Neural cell (in vitro differentiated cells): Measurements from ENCODE around the gene GZMA. TPM values are rescaled to one million over a fixed set of nuclear protein-coding genes. Genes with fewer than 3 reads are reported as not detected.
"Not testable (repeated sequence)": the region's sequence is repeated elsewhere in the genome, so short reads cannot be mapped to it uniquely, and the experiment has no call there.

ENCODE experiments used
- H2AFZ ChIP-seq: fragments of 200-600, 300-800 bp; sonication (generic), shearing (Covaris generic); 2 replicates; pipeline ENCODE4 v1.6.0; 2014; ENCODE audit warnings: low read depth, mild to moderate bottlenecking, antibody characterized with exemption, low read length, moderate library complexity
- H3F3A ChIP-seq: fragments of 200-600 bp; shearing (Covaris generic); 2 replicates; pipeline ENCODE4 v1.6.1; 2016; ENCODE audit warnings: mild to moderate bottlenecking, moderate library complexity, mixed read lengths, antibody characterized with exemption, low read length; ENCODE audit not compliant: insufficient read depth, poor library complexity, severe bottlenecking
- H3K27ac ChIP-seq: fragments of 200-600, 300-800 bp; sonication (generic), shearing (Covaris generic); 2 replicates; pipeline ENCODE4 v1.5.1; 2014; ENCODE audit warnings: mild to moderate bottlenecking, low read length, moderate library complexity
- H3K27me3 ChIP-seq: fragments of 300-800, 200-600 bp; sonication (generic), shearing (Covaris generic); 2 replicates; pipeline ENCODE4 v1.6.0; 2014; ENCODE audit warnings: mild to moderate bottlenecking, low read depth, low read length, moderate library complexity; ENCODE audit not compliant: insufficient read depth
- H3K36me3 ChIP-seq: fragments of 300-800, 200-600 bp; sonication (generic), shearing (Covaris generic); 2 replicates; pipeline ENCODE4 v1.5.1; 2014; ENCODE audit warnings: mild to moderate bottlenecking, antibody characterized with exemption, low read length, moderate library complexity; ENCODE audit not compliant: insufficient read depth
- H3K4me2 ChIP-seq: fragments of 300-800, 200-600 bp; sonication (generic), shearing (Covaris generic); 2 replicates; pipeline ENCODE4 v1.6.0; 2014; ENCODE audit warnings: mild to moderate bottlenecking, low read length
- H3K4me3 ChIP-seq: fragments of 300-800, 200-600 bp; sonication (generic), shearing (Covaris generic); 2 replicates; pipeline ENCODE4 v1.5.1; 2014; ENCODE audit warnings: mild to moderate bottlenecking, low read length, moderate library complexity
- H3K79me2 ChIP-seq: fragments of 200-600 bp; shearing (Covaris generic); replicated peaks from 2 replicates; pipeline ENCODE4 v1.6.0; 2014; ENCODE audit warnings: mild to moderate bottlenecking, low read length, moderate library complexity; ENCODE audit not compliant: insufficient read depth
- H3K9ac ChIP-seq: fragments of 300-800, 200-600 bp; sonication (generic), shearing (Covaris generic); 2 replicates; pipeline ENCODE4 v1.6.1; 2016; ENCODE audit warnings: mild to moderate bottlenecking, low read length, mixed read lengths
- H3K9me2 ChIP-seq: fragments of 200-600 bp; shearing (Covaris generic); 2 replicates; pipeline ENCODE4 v1.6.1; 2016; ENCODE audit warnings: mild to moderate bottlenecking, low read length, mixed read lengths; ENCODE audit not compliant: insufficient read depth
- H3K9me3 ChIP-seq: fragments of 200-600, 300-800 bp; sonication (generic), shearing (Covaris generic); 2 replicates; pipeline ENCODE4 v1.6.1; 2016; ENCODE audit warnings: mild to moderate bottlenecking, mixed run types, low read length, moderate library complexity, mixed read lengths
- H4K20me1 ChIP-seq: fragments of 200-600 bp; shearing (Covaris generic); 2 replicates; pipeline ENCODE4 v1.6.1; 2016; ENCODE audit warnings: mild to moderate bottlenecking, mixed run types; ENCODE audit not compliant: insufficient read depth
- EP300 ChIP-seq: fragments of 450-650 bp; conservative IDR thresholded peaks from 2 replicates; pipeline ENCODE4 v1.6.1; 2014; ENCODE audit warnings: antibody characterized with exemption, mild to moderate bottlenecking, moderate library complexity; ENCODE audit not compliant: poor library complexity, severe bottlenecking
- EZH2 ChIP-seq: fragments of 200-600, 300-800 bp; shearing (Covaris generic), sonication (generic); IDR thresholded peaks from 2 replicates; pipeline ENCODE4 v1.6.1; 2014; ENCODE audit warnings: antibody characterized with exemption, low read length, borderline replicate concordance, mild to moderate bottlenecking; ENCODE audit not compliant: insufficient read depth, poor library complexity, severe bottlenecking
- MXI1 ChIP-seq: fragments of 450-650 bp; conservative IDR thresholded peaks from 2 replicates; pipeline ENCODE4 v1.6.1; 2014; ENCODE audit warnings: antibody characterized with exemption, mild to moderate bottlenecking; ENCODE audit not compliant: poor library complexity, severe bottlenecking
- POLR2AphosphoS5 ChIP-seq: IDR thresholded peaks from 2 replicates; pipeline ENCODE4 v1.6.1; 2012
- RAD21 ChIP-seq: fragments of 450-650 bp; conservative IDR thresholded peaks from 2 replicates; pipeline ENCODE4 v1.6.1; 2014; ENCODE audit warnings: antibody characterized with exemption, mild to moderate bottlenecking, moderate library complexity
- SMC3 ChIP-seq: fragments of 450-650 bp; conservative IDR thresholded peaks from 2 replicates; pipeline ENCODE4 v1.6.1; 2014; ENCODE audit warnings: antibody characterized with exemption, mild to moderate bottlenecking, moderate library complexity; ENCODE audit not compliant: poor library complexity
- TAF1 ChIP-seq: IDR thresholded peaks from 2 replicates; pipeline ENCODE4 v1.6.1; 2012; ENCODE audit warnings: low read depth
- polyA plus RNA-seq: library from polyadenylated mRNA; depleted of rRNA; stranded (reverse); fragments of >200 nt; gene quantifications from 2 replicates; pipeline ENCODE4 v1.2.3, GENCODE V29; 2014
- TF ChIP-seq, protein P1 (sequence below): IDR thresholded peaks from 2 replicates; pipeline ENCODE4 v1.6.1; 2012; ENCODE audit warnings: borderline replicate concordance
- TF ChIP-seq, protein P2 (sequence below): fragments of 450-650 bp; IDR thresholded peaks from 2 replicates; pipeline ENCODE4 v1.5.1; 2014; ENCODE audit warnings: antibody characterized with exemption, mild to moderate bottlenecking, moderate library complexity; ENCODE audit not compliant: poor library complexity, severe bottlenecking

The GZMA gene
- polyA plus RNA-seq, 1 donor from 2014 or later, result not detected

DNA sequence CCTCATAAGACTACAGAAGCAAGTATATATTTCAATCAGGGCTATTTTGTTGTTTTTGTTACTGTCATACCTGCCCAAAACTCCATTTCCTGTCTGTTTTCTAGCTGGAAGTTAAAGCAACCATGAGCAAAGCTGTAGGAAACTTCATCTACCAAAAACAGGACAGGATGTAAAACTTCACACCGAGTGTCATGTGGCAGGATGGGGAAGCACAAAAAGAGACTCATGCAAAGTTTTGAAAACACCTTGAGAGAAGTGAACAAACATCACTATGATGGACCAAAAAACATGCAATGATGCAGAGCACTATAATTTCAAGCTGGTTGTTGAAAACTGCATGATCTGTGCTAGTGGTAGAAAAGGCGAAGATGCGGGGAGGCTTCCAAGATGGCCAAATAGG is 6.3 kb upstream of the GZMA start:
- no peak overlapping the region for H2AFZ ChIP-seq
- H3K79me2 ChIP-seq, result no peaks in the 10 kb centered on the region
- H3K36me3 ChIP-seq, result no peaks in the 10 kb centered on the region
- H3K4me2 ChIP-seq, result no peak overlapping the region
- H4K20me1 ChIP-seq, result no peaks in the 10 kb centered on the region
- no peaks in the 10 kb centered on the region for H3K9me3 ChIP-seq
- no peaks in the 10 kb centered on the region for H3K27me3 ChIP-seq
- no peaks in the 10 kb centered on the region for H3F3A ChIP-seq
- H3K9ac ChIP-seq, result no peak overlapping the region
- no peak overlapping the region for H3K27ac ChIP-seq
- TF ChIP-seq EP300, result no peak
- no peak for TF ChIP-seq RAD21
- TF ChIP-seq EZH2, result no peak
- TF ChIP-seq, protein P1, sequence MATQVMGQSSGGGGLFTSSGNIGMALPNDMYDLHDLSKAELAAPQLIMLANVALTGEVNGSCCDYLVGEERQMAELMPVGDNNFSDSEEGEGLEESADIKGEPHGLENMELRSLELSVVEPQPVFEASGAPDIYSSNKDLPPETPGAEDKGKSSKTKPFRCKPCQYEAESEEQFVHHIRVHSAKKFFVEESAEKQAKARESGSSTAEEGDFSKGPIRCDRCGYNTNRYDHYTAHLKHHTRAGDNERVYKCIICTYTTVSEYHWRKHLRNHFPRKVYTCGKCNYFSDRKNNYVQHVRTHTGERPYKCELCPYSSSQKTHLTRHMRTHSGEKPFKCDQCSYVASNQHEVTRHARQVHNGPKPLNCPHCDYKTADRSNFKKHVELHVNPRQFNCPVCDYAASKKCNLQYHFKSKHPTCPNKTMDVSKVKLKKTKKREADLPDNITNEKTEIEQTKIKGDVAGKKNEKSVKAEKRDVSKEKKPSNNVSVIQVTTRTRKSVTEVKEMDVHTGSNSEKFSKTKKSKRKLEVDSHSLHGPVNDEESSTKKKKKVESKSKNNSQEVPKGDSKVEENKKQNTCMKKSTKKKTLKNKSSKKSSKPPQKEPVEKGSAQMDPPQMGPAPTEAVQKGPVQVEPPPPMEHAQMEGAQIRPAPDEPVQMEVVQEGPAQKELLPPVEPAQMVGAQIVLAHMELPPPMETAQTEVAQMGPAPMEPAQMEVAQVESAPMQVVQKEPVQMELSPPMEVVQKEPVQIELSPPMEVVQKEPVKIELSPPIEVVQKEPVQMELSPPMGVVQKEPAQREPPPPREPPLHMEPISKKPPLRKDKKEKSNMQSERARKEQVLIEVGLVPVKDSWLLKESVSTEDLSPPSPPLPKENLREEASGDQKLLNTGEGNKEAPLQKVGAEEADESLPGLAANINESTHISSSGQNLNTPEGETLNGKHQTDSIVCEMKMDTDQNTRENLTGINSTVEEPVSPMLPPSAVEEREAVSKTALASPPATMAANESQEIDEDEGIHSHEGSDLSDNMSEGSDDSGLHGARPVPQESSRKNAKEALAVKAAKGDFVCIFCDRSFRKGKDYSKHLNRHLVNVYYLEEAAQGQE, result no peak
- no peak for TF ChIP-seq SMC3
- no peak for TF ChIP-seq POLR2AphosphoS5
- no peak for TF ChIP-seq MXI1
- TF ChIP-seq TAF1, result no peak
- TF ChIP-seq, protein P2, sequence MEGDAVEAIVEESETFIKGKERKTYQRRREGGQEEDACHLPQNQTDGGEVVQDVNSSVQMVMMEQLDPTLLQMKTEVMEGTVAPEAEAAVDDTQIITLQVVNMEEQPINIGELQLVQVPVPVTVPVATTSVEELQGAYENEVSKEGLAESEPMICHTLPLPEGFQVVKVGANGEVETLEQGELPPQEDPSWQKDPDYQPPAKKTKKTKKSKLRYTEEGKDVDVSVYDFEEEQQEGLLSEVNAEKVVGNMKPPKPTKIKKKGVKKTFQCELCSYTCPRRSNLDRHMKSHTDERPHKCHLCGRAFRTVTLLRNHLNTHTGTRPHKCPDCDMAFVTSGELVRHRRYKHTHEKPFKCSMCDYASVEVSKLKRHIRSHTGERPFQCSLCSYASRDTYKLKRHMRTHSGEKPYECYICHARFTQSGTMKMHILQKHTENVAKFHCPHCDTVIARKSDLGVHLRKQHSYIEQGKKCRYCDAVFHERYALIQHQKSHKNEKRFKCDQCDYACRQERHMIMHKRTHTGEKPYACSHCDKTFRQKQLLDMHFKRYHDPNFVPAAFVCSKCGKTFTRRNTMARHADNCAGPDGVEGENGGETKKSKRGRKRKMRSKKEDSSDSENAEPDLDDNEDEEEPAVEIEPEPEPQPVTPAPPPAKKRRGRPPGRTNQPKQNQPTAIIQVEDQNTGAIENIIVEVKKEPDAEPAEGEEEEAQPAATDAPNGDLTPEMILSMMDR, result no peak
- H3K9me2 ChIP-seq, result no peaks in the 10 kb centered on the region
- no peak overlapping the region for H3K4me3 ChIP-seq

GRCh38 chr5:55096861-55097260 is 5.6 kb upstream of the GZMA start:
- H3K9me2 ChIP-seq, result no peaks in the 10 kb centered on the region
- no peak overlapping the region for H2AFZ ChIP-seq
- H3K9me3 ChIP-seq, result no peaks in the 10 kb centered on the region
- H3K36me3 ChIP-seq, result no peaks in the 10 kb centered on the region
- no peak overlapping the region for H3K4me3 ChIP-seq
- H3K79me2 ChIP-seq, result no peaks in the 10 kb centered on the region
- H3K4me2 ChIP-seq, result no peak overlapping the region
- H3K27ac ChIP-seq, result no peak overlapping the region
- H3K27me3 ChIP-seq, result no peaks in the 10 kb centered on the region
- no peaks in the 10 kb centered on the region for H4K20me1 ChIP-seq
- H3K9ac ChIP-seq, result no peak overlapping the region
- TF ChIP-seq EP300, result no peak
- TF ChIP-seq MXI1, result no peak
- TF ChIP-seq POLR2AphosphoS5, result no peak
- TF ChIP-seq RAD21, result no peak
- H3F3A ChIP-seq, result no peaks in the 10 kb centered on the region

DNA sequence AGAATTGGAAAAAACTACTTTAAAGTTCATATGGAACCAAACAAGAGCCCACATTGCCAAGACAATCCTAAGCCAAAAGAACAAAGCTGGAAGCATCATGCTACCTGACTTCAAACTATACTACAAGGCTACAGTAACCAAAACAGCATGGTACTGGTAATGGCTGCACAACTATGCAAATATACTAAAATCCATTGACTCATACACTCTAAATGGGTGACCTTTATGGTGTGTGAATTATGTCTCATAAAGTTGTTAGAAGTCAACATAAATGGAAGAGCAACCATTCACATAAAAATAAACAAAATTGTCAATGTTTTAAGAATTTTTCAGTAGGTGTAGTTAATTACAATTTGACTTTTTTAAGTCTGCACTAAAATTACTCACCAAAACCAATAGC is 1.3 kb upstream of the GZMA start:
- not testable (repeated sequence) for H3K27me3 ChIP-seq, H4K20me1 ChIP-seq, H2AFZ ChIP-seq

More for the DNA sequence above, 1.3 kb upstream of the GZMA start:
- not testable (repeated sequence) for H3K9me3 ChIP-seq, H3K9ac ChIP-seq, H3F3A ChIP-seq, H3K4me2 ChIP-seq, H3K79me2 ChIP-seq, H3K36me3 ChIP-seq, H3K4me3 ChIP-seq, H3K9me2 ChIP-seq, H3K27ac ChIP-seq
